Right lobe of liver (tissue), 6 donors: ENCODE results near the gene CRTC1. TPM values are rescaled to one million over a fixed set of nuclear protein-coding genes. Genes with fewer than 3 reads are reported as not detected.

ENCODE experiments used
- ATAC-seq, 4 donors: fragments of 200-7000 bp; cut with Tn5 transposase; one replicate each; pipeline ENCODE4 v1.9.1; 2020; ENCODE audit warnings: mild to moderate bottlenecking in 4 of 4, moderate library complexity in 4 of 4
- DNase-seq, 3 donors: peaks; one replicate each; pipeline ENCODE4 v3.0.0-alpha.2; 2020
- H3K27ac ChIP-seq, 3 donors: fragments of 200-600 bp; one replicate each; pipeline ENCODE4 v1.8.0; 2022
- H3K27me3 ChIP-seq, 2 donors: fragments of 200-600 bp; one replicate each; pipeline ENCODE4 v1.8.0; 2022
- H3K36me3 ChIP-seq, 4 donors: fragments of 200-600 bp; sonication (generic) in 1 of 4; one replicate each; pipeline versions ENCODE4 v1.5.1 to v1.8.0; 2017 to 2022; ENCODE audit warnings: control low read depth in 1 of 4
- H3K4me1 ChIP-seq, 4 donors: fragments of 200-600 bp; sonication (generic) in 1 of 4; one replicate each; pipeline versions ENCODE4 v1.5.1 to v1.8.0; 2017 to 2022; ENCODE audit warnings: control low read depth in 1 of 4
- H3K4me3 ChIP-seq, 3 donors: fragments of 200-600 bp; one replicate each; pipeline ENCODE4 v1.8.0; 2022
- H3K9me3 ChIP-seq, 4 donors: fragments of 200-600 bp; sonication (generic) in 1 of 4; one replicate each; pipeline versions ENCODE4 v1.5.1 to v1.8.0; 2017 to 2022; ENCODE audit warnings: control low read depth in 1 of 4
- CTCF ChIP-seq, 4 donors: fragments of 200-600 bp in 3 of 4; fragments of 450-650 bp in 1 of 4; IDR thresholded peaks; one replicate each; pipeline versions ENCODE4 v1.5.1 to v1.8.0; 2016 to 2022; ENCODE audit warnings: antibody characterized with exemption in 4 of 4, mild to moderate bottlenecking in 2 of 4
- POLR2A ChIP-seq: fragments of 450-650 bp; IDR thresholded peaks from one replicate; pipeline ENCODE4 v1.6.1; 2017; ENCODE audit warnings: antibody characterized with exemption, mild to moderate bottlenecking
- WGBS: methylation state at CpG from one replicate; pipeline ENCODE4 v1.1.6; 2018; ENCODE audit warnings: low coverage, low lambda C conversion rate; ENCODE audit not compliant: insufficient coverage; ENCODE audit errors: missing lambda C conversion rate; 5-methylcytosine and 5-hydroxymethylcytosine counted together
- intact Hi-C, 2 donors: fragments of 100-400 bp; cut with DNase I; formaldehyde crosslinking; loops; one replicate each; pipeline versions ENCODE4 v1.11.2 to v1.14.1; 2022
- total RNA-seq, 6 experiments: library from RNA; depleted of rRNA in 2 of 6; stranded (reverse); fragments of >200 nt in 2 of 6; fragmentation: NEBNext Ultra II Directional in 3 of 6; extraction: Animal tissue kit (Norgen Biotek cat#: 25700) in 3 of 6; gene quantifications; one replicate each; pipeline versions ENCODE4 v1.1.0 to v1.2.4, GENCODE V29; 2016 to 2023
- donor health status: DM: no; HTN: yes; CAD: no.
- donor health status: DM: no; HTN: no; CAD: no.
- donor health status: DM: no; HTN: no; CAD: no.
- donor health status: DM: no; HTN: yes; CAD: no.
- donor health status: DM: no; HTN: yes; CAD: no.

CRTC1 gene
- total RNA-seq, 6 experiments from 2014 or later = 1.7 to 7.2 (median 4.9) TPM

DNA sequence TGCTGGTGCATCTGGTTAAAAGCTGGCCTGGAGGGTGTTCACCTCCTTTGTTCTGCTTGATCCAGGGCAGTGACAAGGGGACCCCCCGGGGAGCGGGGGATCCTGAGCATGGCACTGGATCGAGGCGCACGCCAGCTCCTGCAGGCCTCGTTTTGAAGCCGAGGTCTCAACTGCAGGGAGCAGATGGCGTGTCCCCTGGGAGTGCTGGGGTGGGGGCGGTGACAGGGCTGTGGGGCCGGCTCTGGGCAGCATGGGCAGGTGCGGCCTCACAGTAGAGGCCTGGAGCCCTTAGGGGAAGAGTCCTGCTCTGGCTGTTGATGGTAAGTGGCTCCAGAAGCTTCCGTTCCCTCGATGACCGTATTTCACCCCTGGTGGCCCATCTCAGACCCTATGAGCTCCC is 51.8 kb downstream of the CRTC1 start:
- no peak for DNase-seq
- Histone ChIP-seq H3K36me3 (no peaks in the 10 kb centered on the region), H3K27me3 (no peaks in the 10 kb centered on the region), H3K27ac (no peak overlapping the region), H3K9me3 (no peaks in the 10 kb centered on the region), H3K4me1 (peaks cover 0 to 9% (median 0%) of the 10 kb centered on the region in 4 donors), H3K4me3 (no peak overlapping the region)
- ATAC-seq = no peak
- intact Hi-C loops = no loop called here
- WGBS = no CpG with 5 or more reads among the region's 14 CpGs
- no peak for TF ChIP-seq CTCF (IDR thresholded peaks at IDR 0.05)
- no peak for TF ChIP-seq POLR2A

DNA sequence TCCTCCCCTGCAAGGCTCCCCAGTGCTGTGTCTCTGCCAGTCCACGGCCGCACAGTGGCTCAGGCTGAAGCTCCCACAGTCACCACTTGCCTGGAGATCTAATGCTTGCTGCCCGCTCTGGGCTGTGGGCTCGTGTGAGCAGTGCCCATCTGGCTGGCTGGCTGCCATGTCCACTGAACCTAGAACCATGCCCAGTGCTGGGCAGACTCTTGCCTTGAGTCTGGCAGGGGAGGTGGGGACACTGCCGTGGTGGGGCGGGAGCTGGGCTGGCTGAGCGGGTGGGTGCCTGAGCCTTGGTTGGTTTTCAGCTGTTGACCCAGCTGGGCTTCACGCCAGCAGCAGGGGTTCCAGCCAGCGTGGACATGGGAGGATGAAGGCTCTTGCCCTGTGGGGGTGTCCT is 52.3 kb downstream of the CRTC1 start:
- peaks cover 0 to 9% (median 0%) of the 10 kb centered on the region in 4 donors for H3K4me1 ChIP-seq
- no peaks in the 10 kb centered on the region for H3K27me3 ChIP-seq
- H3K27ac ChIP-seq = no peak overlapping the region
- no peaks in the 10 kb centered on the region for H3K9me3 ChIP-seq
- ATAC-seq = no peak
- intact Hi-C loops = no loop called here
- no peak overlapping the region for H3K4me3 ChIP-seq
- 100% methylated on average over 2 of the region's 9 CpGs for WGBS
- DNase-seq = no peak
- TF ChIP-seq POLR2A (no peak), CTCF (IDR thresholded peaks at IDR 0.05) (no peak)
- H3K36me3 ChIP-seq = no peaks in the 10 kb centered on the region

- Histone ChIP-seq H3K27ac (no peak overlapping the region), H3K9me3 (no peaks in the 10 kb centered on the region), H3K36me3 (no peaks in the 10 kb centered on the region), H3K4me1 (peaks cover 0 to 9% (median 0%) of the 10 kb centered on the region in 4 donors), H3K4me3 (no peak overlapping the region), H3K27me3 (no peaks in the 10 kb centered on the region)
- DNase-seq (no peak), ATAC-seq (peak in 1 of 4 donors; percentile 5)
- intact Hi-C loops = no loop called here
- TF ChIP-seq POLR2A (no peak), CTCF (IDR thresholded peaks at IDR 0.05) (no peak)
- 100% methylated on average over 4 of the region's 27 CpGs for WGBS
These were observed 53.2 kb downstream of the CRTC1 start for GRCh38 chr19:18736415-18737336.

- no peak overlapping the region for H3K27ac ChIP-seq
- TF ChIP-seq POLR2A (no peak), CTCF (IDR thresholded peaks at IDR 0.05) (no peak)
- no peaks in the 10 kb centered on the region for H3K36me3 ChIP-seq
- no peak overlapping the region for H3K4me3 ChIP-seq
- H3K4me1 ChIP-seq = peaks cover 0 to 9% (median 0%) of the 10 kb centered on the region in 4 donors
- intact Hi-C loops = no loop called here
- no peaks in the 10 kb centered on the region for H3K9me3 ChIP-seq
- DNase-seq (no peak), ATAC-seq (no peak)
- 75% methylated on average over 8 of the region's 10 CpGs for WGBS
- no peaks in the 10 kb centered on the region for H3K27me3 ChIP-seq
These were observed 54.0 kb downstream of the CRTC1 start for GRCh38 chr19:18737337-18737953.
